ENCODE data around the gene FCAR.
"Not testable (repeated sequence)": the region's sequence is repeated elsewhere in the genome, so short reads cannot be mapped to it uniquely, and the experiment has no call there.

FCAR gene

DNA sequence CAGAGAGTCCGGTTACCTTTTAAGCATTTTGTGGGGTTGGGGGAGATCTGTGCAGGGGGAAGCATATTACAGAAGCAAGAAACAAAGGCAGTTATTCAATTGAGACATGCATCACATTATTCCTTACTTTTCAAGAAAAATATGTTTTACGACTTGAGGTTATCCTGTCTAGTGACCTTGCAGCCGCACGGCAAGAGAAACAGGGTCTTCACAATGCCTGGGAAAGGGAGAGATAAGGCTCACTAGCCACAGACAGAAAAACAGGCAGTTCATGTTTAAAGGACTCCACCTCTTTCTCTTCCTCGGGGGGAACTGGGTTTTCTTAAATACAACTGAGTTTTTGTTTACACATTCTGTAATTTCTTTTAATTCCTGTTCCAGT, 31.4 kb downstream of the FCAR start:
- DNase-seq (ENCODE audit: low read depth): no peak
- H3K4me3 ChIP-seq (ENCODE audit: control insufficient read depth, low read depth, low read length): no peak overlapping the region
- TF ChIP-seq, protein P1, sequence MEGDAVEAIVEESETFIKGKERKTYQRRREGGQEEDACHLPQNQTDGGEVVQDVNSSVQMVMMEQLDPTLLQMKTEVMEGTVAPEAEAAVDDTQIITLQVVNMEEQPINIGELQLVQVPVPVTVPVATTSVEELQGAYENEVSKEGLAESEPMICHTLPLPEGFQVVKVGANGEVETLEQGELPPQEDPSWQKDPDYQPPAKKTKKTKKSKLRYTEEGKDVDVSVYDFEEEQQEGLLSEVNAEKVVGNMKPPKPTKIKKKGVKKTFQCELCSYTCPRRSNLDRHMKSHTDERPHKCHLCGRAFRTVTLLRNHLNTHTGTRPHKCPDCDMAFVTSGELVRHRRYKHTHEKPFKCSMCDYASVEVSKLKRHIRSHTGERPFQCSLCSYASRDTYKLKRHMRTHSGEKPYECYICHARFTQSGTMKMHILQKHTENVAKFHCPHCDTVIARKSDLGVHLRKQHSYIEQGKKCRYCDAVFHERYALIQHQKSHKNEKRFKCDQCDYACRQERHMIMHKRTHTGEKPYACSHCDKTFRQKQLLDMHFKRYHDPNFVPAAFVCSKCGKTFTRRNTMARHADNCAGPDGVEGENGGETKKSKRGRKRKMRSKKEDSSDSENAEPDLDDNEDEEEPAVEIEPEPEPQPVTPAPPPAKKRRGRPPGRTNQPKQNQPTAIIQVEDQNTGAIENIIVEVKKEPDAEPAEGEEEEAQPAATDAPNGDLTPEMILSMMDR (conservative IDR thresholded peaks at IDR 0.05; ENCODE audit: control insufficient read depth, insufficient read depth, low read depth, low read length): no peak

DNA sequence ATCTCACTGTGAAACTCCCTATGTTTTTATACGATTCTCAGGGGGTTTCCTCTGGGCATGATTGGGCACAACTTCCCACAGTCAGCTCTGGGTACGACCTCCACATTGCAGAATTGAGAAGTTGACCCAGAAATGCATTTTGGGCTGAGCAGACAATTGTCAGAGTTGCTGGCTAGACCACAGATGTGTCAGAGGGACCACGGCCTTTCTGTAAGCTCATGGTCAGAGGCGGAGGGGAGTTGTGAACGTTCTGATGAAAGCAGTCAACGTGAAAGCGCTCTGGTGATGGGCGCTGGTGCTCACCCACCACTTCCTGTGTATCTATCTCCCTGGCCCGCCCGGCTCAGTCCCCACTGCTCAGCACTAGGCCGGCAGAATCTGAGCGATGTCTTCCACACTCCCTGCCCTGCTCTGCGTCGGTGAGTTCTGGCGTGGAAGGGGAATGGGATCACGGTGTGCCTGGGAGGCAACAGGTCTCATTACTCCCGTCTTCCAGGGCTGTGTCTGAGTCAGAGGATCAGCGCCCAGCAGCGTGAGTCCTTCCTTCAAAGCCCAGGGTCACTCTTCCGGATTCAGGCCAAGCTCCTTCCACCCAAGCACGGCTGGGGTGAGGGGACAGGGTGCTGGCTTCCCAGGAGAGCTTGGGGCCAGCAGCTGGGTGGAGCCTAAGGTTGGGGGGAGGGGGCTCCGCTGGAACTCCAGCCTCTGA, 31.9 kb downstream of the FCAR start, which contains the start of gene NCR1:
NCR1 (plus strand) TSS at position 346 of the 709 bp plus-strand sequence; CDS start at position 386, 40 bp downstream.
- TF ChIP-seq, protein P1 (conservative IDR thresholded peaks at IDR 0.05; ENCODE audit: control insufficient read depth, insufficient read depth, low read depth, low read length): no peak
- DNase-seq (ENCODE audit: low read depth): no peak
- no peak within 1 kb of the TSS for H3K4me3 ChIP-seq (ENCODE audit: control insufficient read depth, low read depth, low read length)

DNA sequence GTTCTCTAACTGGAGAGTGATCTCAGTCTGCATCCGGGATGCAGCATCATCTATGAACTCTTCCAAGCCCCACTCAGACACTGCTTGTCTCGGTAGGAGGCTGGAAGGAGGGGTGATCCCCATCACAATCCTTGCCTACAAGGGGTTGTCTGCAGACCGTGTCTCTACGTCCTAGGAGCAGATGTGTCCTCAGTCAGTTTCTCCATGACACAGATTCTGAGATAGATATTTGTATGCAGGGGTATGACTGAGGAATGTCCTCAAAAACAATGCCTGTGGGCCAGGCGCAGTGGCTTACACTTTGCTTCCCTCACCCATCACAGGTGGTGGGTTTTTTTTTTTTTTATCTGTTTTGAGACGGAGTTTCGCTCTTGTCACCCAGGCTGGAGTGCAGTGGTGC, 32.8 kb downstream of the FCAR start:
- TF ChIP-seq, protein P1 (conservative IDR thresholded peaks at IDR 0.05; ENCODE audit: control insufficient read depth, insufficient read depth, low read depth, low read length): no peak
- no peak for DNase-seq (ENCODE audit: low read depth)
- no peak overlapping the region for H3K4me3 ChIP-seq (ENCODE audit: control insufficient read depth, low read depth, low read length)

DNA sequence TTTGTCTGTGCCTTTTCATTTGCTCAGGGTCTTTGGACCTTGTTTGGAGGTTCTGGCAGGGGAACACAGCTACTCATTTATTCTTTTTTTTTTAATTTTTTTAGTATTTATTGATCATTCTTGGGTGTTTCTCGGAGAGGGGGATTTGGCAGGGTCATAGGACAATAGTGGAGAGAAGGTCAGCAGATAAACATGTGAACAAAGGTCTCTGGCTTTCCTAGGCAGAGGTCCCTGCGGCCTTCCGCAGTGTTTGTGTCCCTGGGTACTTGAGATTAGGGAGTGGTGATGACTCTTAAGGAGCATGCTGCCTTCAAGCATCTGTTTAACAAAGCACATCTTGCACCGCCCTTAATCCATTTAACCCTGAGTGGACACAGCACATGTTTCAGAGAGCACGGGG, 33.9 kb downstream of the FCAR start:
- not testable (repeated sequence) for H3K4me3 ChIP-seq (ENCODE audit: control insufficient read depth, low read depth, low read length); DNase-seq (ENCODE audit: low read depth)

DNA sequence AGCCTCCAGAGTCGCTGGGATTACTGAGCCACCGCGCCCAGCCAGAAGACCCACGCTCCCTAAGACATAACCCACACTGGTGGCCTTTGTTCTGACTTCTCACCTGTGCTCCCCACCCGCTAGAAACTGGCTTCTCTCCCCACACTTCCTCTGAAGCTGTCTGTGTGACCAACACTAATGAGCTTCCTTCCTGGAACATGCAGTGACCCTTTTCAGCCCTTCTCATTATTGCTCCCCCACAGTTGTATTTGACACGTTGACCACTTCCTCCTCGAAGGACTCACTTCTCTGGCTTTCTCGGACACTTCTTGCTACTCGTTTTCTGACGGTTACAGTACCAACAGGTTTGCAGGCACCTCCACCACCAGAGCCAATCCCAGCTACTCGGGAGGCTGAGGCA, 42.8 kb downstream of the FCAR start:
- TF ChIP-seq, protein P1 (conservative IDR thresholded peaks at IDR 0.05; ENCODE audit: control insufficient read depth, insufficient read depth, low read depth, low read length): no peak
- DNase-seq (ENCODE audit: low read depth): no peak
- no peak overlapping the region for H3K4me3 ChIP-seq (ENCODE audit: control insufficient read depth, low read depth, low read length)

DNA sequence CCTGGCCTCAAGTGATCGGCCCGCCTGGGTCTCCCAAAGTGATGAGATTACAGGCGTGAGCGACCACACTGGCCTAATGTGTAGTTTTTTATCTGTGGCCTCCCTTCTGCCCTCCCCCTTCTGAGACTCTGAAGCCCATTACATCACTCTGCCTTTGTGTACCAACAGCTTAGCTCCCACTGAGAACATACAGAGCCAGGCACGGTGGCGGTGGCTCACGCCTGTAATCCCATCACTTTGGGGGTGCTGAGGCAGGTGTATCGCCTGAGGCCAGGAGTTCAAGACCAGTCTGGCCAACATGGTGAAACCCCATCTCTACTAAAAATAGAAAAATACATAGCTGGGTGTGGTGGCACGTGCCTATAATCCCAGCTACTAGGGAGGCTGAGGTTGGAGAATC, 44.5 kb downstream of the FCAR start:
- no peak overlapping the region for H3K4me3 ChIP-seq (ENCODE audit: control insufficient read depth, low read depth, low read length)
- DNase-seq (ENCODE audit: low read depth): no peak
- TF ChIP-seq, protein P1 (conservative IDR thresholded peaks at IDR 0.05; ENCODE audit: control insufficient read depth, insufficient read depth, low read depth, low read length): no peak

DNA sequence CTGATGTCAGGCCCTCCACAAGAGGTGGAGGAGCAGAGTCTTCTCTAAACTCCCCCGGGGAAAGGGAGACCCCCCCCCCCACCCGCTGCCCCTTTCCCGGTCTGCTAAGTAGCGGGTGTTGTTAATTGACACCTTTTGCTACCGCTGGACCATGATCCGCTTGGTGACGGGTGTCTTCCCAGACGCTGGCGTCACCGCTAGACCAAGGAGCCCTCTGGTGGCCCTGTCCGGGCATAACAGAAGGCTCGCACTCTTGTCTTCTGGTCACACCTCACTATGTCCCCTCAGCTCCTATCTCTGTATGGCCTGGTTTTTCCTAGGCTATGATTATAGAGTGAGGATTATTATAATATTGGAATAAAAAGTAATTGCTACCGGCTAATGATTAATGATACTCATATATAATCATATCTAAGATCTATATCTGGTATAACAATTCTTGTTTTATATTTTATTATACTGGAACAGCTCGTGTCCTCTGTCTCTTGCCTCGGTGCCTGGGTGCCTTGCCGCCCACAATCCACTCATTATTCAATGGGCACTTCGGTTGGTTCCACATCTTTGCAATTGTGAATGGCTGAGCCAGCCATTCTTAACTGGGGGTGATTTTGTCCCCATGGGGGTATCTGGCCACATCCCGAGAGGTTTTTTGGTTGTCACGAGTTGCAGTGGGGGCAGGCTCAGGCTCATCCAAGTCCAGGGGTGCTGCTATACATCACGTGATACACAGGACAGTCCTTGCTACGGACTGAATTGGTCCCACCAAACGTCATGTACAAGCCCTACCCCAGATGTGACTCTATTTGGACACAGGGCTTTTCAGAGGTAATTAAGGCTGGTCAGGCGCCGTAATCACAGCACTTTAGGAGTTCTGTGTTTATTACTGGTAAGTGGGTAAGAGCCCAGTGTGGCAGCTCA, 45.9 kb downstream of the FCAR start:
- DNase-seq (ENCODE audit: low read depth): not testable (repeated sequence)

More for the DNA sequence above, 45.9 kb downstream of the FCAR start:
- not testable (repeated sequence) for H3K4me3 ChIP-seq (ENCODE audit: control insufficient read depth, low read depth, low read length)

All from fibroblast of mammary gland (primary cell).